SHP77 (cell line): ENCODE results near the gene FUOM.
A peak's percentile ranks its signal among the peaks of the same experiment; 100 is the strongest.

ENCODE experiments used
- DNase-seq, 2 experiments: peaks; one replicate each; lab custom pipeline; 2025; lab: John Stamatoyannopoulos, UW

FUOM gene

DNA sequence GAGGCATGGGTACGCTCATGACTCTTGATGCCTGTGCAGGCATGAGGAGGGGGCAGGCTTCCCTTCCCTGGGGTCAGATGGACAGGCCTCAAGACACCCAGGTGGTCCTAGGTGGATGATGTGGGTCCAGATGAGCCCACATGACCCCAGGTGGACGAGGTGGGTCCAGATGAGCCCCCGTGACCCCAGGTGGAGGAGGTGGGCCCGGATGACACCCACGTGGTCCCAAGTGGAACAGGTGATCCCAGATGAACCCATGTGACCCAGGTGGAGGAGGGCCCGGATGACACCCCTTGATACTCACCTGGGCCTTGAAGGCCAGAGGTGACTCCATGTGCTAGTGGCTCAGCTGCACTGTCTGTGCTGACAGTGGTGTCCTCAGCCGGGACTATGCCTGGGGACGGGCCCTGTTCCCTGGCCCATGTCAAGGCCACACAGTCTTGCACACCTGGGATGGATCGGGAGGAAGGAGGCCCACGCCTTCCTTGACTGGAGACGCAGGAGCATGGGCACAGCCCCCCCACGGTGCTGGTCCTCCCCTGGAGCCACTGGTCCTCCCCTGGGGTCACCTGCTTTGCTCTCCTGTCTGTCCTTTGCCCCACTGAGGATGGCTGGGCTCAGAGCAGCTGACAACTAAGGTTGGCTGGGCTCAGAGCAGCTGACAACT, 7.4 kb downstream of the FUOM start:
- no peak for DNase-seq

DNA sequence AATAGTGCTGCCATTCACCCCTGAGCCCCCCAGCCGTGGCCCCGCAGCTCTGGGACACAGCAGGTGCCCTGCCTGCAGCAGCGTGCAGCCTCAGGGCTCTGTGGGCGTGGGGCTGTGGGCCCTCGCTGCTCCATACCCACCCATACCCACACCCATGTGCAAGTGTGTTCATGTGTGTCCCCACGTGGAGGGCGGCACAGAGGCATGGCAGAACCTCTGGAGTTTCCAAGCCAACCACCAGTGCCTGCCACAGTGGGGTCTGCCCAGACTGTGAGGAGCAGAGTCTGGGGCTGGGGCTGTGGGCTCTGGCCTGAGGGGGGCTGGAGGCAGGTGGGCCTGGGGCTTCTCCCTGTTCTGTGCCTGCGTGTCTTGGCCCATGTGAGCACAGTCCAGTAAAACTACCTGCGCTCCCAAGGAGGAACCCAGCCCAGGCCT, 8.2 kb downstream of the FUOM start:
- no peak for DNase-seq

GRCh38 chr10:133349160-133349568, 8.7 kb downstream of the FUOM start:
- DNase-seq, result no peak

DNA sequence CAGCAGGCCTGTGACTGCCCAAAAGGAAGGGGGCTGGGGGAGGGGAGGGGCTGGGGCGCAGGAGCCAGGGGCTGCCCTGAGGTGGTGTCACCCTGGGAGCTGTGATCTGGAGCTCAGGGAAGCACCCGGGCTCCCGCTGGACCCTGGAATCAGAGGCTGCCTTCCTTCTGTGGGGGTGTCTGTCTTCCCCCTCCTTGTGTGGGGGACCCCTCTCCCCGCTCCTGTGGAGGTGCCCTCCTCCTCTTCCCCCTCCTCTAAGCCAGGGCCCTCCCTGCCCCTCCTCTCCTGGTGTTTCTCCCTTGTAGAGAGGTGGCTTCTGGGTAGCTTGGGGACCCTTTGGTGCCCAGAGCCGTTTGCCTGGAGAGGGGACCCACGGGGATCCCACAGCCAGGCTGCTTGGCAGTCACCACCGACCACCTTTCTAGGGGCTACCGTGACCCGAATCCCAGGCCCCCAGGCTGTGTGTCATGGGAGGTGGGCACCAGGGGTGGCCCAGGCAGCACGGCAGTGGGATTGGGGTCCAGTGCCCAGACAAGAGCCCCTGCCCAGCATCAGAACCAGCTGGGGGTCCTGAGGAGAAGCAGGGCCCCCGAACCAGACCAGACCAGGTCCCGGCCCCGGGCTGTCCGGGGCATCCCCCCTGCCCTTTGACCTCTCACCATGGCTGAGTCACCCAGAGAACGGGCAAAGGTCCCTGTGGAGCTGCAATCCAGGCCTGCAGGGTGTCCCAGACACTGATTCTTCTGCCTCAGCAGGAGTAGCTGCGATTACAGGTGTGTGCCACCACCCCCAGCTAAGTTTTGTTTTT, 9.9 kb downstream of the FUOM start:
- DNase-seq, result no peak

DNA sequence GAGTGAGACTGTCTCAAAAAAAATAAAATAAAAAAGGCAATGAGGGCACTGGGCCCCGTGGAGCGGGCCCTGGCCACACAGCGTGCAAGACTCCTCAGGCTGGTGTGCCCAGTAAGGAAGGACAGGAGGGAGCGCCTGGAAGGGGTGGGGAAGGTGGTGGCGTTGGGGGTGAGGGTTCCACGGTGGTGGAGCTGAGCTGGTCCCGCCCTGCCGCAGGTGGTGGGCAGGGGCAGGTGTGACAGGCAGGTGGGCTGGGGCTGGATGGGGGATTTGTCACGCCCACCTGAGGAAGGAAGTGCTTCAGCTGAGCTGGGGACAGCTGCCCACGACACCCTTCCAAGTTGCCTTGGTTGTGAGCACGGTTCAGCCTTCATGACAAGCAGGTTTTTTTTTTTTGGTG, 11.4 kb downstream of the FUOM start:
- DNase-seq, result no peak

DNA sequence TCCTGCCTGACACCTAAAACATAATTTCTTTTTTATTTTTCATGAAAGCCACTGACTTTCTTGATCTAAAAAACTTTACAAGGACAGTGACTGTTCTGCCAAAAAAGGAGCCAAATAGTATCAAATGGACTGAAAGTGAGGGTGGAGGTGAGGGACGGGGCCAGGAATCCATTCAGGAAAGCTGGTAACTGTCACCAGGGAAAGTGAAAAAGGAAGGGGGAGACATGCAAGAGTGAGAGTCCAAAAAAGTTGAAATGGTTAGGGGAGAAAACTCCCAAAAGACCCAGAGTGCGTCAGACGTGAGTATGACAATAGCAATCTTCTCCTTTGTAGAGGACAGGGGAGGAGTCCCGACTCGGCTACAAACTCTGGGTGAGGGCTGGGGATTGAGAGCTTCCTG, 13.6 kb downstream of the FUOM start:
- no peak for DNase-seq

DNA sequence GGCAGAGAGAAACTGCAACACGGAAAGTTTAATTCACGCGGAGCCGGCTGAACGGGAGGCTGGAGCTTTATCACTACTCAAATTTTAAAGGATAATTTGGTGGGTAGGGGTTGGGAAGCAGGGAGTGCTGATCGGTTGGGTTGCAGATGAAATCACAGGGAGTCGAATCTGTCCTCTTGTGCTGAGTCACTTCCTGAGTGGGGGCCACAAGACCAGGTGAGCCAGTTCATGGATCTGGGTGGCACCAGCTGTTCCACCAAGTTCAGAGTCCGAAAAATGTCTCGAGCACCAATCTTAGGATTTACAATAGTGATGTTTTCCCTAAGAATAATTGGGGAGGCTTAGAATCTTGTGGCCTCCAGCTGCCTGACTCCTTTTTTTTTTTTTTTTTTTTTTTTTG, 14.3 kb downstream of the FUOM start:
- no peak for DNase-seq

GRCh38 chr10:133342942-133343341, 14.9 kb downstream of the FUOM start:
- no peak for DNase-seq

DNA sequence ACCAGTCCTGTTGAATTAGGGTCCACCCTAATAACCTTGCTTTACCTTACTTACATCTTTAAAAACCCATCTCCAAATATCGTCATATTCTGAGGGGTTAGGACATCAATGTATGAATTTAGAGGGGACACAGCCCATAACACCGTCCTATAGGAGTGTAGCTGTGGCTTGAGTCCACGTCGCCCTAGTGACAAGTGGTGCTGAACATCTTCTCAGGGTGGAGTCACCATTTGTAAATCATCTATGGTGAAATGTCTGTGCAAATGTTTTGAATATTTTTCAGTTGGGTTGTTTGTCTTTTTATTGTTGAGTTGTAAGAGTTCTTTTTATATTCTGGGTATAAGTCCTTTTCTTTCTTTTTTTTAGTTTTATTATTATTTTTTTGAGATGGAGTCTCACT, 15.8 kb downstream of the FUOM start:
- DNase-seq, result no peak

GRCh38 chr10:133339708-133340380, 18.0 kb downstream of the FUOM start:
- DNase-seq, result no peak

- no peak for DNase-seq
Measured at GRCh38 chr10:133338080-133339071, 19.4 kb downstream of the FUOM start.

GRCh38 chr10:133337370-133337725, 20.5 kb downstream of the FUOM start:
- DNase-seq, result no peak

DNA sequence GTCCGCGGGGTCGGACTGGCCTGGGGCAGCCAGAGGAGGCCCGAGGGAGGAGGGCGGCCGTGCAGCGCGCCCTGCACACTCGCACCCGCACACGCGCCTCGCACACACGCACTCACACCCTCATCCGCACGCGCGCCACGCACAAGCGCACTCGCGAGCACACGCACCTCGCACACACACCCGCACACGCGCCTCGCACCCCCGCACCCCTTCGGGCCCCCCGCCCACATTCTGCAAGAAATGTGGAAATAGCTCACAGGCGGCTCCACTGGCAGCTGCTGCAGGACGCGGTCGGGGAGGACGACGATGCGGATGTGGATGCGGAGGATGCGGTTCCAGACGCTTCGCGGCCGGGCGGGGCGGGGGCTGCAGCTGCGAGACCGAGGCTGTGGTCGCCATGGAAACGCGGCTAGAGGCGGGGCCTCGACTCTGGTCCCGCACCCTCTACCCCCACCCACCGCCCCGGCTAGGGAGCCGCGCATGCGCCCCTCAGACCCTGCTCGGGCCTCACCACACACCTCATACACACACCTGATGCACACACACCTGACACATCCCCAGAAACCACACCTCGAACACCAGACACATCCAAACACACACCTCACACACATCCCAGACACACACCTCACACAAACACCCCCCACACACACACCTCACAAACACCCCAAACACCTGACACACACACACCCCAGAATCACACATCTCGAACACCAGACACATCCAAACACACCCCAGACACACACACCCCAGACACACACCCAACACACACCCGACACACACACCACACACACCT, 21.0 kb downstream of the FUOM start, which contains the start of gene CALY:
Gene CALY, minus strand, starts transcription at position 320 of the 793 bp plus-strand sequence. CDS start 7,907 bp downstream, outside the sequence.
- peak; percentile 35 to 37 for DNase-seq

DNA sequence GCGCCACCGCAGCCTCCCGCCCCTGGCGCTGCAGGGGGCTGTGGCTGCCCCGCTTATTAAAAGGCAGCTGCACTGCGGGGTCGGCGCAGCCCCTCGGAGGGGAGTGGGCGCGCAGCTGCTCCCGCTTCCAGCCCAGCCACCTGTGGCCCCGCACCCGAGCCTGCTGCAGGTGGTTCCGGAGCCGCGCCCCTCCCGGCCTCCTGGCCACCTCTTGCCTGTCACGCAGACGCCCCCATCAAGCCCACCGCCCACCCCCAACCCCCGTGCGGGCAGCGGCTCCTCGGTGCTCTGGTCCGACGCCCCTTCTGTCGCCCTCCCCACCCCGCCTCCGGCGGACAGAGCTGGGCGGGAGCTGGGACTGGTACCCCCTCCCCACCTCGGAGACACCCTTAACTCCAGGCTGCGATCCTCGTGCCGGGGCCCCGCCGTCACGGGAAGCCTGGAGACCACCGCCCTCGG, 21.7 kb downstream of the FUOM start:
- no peak for DNase-seq

- DNase-seq, result no peak
Measured at GRCh38 chr10:133335246-133336117, 22.3 kb downstream of the FUOM start.

GRCh38 chr10:133334503-133335245, 23.1 kb downstream of the FUOM start:
- no peak for DNase-seq

- no peak for DNase-seq
Measured at GRCh38 chr10:133332936-133333699, 24.7 kb downstream of the FUOM start.

DNA sequence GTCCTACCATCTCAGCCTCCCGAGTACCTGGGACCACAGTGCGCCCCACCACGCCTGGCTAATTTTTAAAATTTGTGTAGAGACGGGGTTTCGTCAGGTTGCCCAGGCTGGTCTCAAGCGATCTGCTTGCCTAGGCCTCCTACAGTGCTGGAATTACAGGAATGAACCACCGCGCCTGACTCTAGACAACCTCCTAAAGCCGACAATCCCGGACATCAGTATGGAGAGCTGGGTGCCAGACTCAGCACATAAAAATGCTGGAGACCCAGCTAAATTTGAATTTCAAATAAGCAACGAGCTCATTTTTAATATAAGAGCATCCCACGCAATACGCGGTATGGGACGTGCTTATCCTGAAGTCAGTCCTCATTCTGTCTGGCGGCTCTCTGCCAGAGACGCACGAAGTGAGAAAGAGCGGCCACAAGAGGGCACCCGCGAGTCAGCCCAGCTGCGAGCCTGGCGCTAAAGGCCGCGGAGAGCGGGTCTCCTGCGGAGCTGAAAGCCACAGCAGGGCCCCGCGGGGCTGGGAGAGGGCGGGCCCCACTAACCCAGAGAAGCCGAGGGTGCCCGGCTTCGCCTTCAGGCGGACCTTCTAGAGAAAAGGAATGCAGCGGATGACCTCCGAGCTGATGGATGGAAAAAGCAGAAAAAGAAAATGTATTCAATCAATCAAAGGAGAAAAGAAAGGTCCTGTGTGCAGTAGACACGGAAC, 28.2 kb downstream of the FUOM start:
- peak; percentile 81 to 89 for DNase-seq
